Activated CD8-positive, alpha-beta memory T cell treated with anti-CD3 and anti-CD28 coated beads, Interleukin-2, amount 10 ng/mL, durations not matched to agents 7 days and 5 days (primary cell): ENCODE results near the gene SLC10A2. TPM values are rescaled to one million over a fixed set of nuclear protein-coding genes. Genes with fewer than 3 reads are reported as not detected.

ENCODE experiments used
- ATAC-seq: fragments of 150-1000 bp; cut with Tn5 transposase; one replicate; pipeline ENCODE4 v1.10.0; 2021; ENCODE audit warnings: moderate library complexity
- CTCF ChIA-PET: fragments of 350-600 bp; sonication (Branson Sonifier 250); formaldehyde crosslinking; loops from one replicate; lab custom pipeline; 2021; ENCODE audit warnings: antibody characterized with exemption; lab: Charles Lee
- DNase-seq: peaks from one replicate; pipeline ENCODE4 v3.0.0-alpha.2; 2020
- H3K27ac Mint-ChIP-seq: one replicate; pipeline ENCODE4 v1.8.0; 2021; ENCODE audit warnings: mild to moderate bottlenecking, mixed read lengths
- H3K27me3 Mint-ChIP-seq: one replicate; pipeline ENCODE4 v1.8.0; 2021; ENCODE audit warnings: mixed read lengths
- H3K36me3 Mint-ChIP-seq: one replicate; pipeline ENCODE4 v1.8.0; 2021; ENCODE audit warnings: mild to moderate bottlenecking, mixed read lengths
- H3K4me1 Mint-ChIP-seq: one replicate; pipeline ENCODE4 v1.8.0; 2021; ENCODE audit warnings: mixed read lengths
- H3K4me3 Mint-ChIP-seq: one replicate; pipeline ENCODE4 v1.8.0; 2021; ENCODE audit warnings: mild to moderate bottlenecking, moderate library complexity, mixed read lengths
- H3K9me3 Mint-ChIP-seq: one replicate; pipeline ENCODE4 v1.8.0; 2022; ENCODE audit warnings: low read depth, mixed read lengths
- total RNA-seq, 2 experiments: library from RNA; stranded (reverse); gene quantifications; one replicate each; pipeline ENCODE4 v1.2.3, GENCODE V29; 2021

SLC10A2 gene
- total RNA-seq, 2 experiments from 2014 or later = not detected

GRCh38 chr13:102999499-102999898 lies 66.7 kb downstream of the SLC10A2 start:
- H3K36me3 Mint-ChIP-seq = no peaks in the 10 kb centered on the region
- H3K4me1 Mint-ChIP-seq = no peaks in the 10 kb centered on the region
- H3K4me3 Mint-ChIP-seq = no peak overlapping the region
- DNase-seq (no peak), ATAC-seq (no peak)
- no peak overlapping the region for H3K27ac Mint-ChIP-seq
- H3K27me3 Mint-ChIP-seq = no peaks in the 10 kb centered on the region
- no peaks in the 10 kb centered on the region for H3K9me3 Mint-ChIP-seq
- CTCF ChIA-PET = no interaction called here

Other genes with a start within 250 kb of the SLC10A2 start
- gene ERCC5, start 220.4 kb downstream of the SLC10A2 start, total RNA-seq = 10 to 100 TPM; 75.8 to 76.1 TPM